ENCODE measurements around the gene FPR3.
"Not testable (repeated sequence)": the region's sequence is repeated elsewhere in the genome, so short reads cannot be mapped to it uniquely, and the experiment has no call there.

DNA sequence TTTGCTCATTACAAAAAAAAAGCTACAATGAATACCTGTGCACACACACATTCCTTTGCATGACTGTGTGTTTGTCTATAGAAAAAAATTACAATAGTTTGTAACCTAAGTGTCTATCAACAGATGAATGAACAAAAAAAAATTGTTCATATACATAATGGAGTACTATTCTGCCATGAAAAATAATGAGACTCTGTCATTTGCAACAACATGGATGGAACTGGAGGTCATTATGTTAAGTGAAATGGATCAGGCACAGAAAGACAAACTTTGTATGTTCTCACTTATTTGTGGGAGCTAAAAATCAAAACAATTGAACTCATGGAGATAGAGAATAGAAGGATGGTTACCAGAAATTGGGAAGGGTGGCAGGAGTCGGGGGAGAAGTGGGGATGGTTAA, 18.4 kb upstream of the FPR3 start:
- TF ChIP-seq CTCF, POLR2A (IDR thresholded peaks at IDR 0.05): not testable (repeated sequence)

Measured in adrenal gland (tissue), 5 donors.